Measurements from ENCODE around the gene MRPL28.
"Not testable (repeated sequence)": the region's sequence is repeated elsewhere in the genome, so short reads cannot be mapped to it uniquely, and the experiment has no call there.

MRPL28 gene

GRCh38 chr16:359067-359763, 11.1 kb downstream of the MRPL28 start:
- no peak for DNase-seq

- no peak for DNase-seq
Measured at GRCh38 chr16:356741-357140, 13.6 kb downstream of the MRPL28 start.

GRCh38 chr16:354971-355461, 15.3 kb downstream of the MRPL28 start:
- DNase-seq: no peak

GRCh38 chr16:354291-354881, 16.0 kb downstream of the MRPL28 start:
- DNase-seq: no peak

GRCh38 chr16:353404-354290, 16.7 kb downstream of the MRPL28 start:
- no peak for DNase-seq

GRCh38 chr16:352547-353403, 17.6 kb downstream of the MRPL28 start, which contains the start of gene AXIN1:
Gene AXIN1 (minus strand): TSS chr16:352723. CDS start chr16:347025, 5,698 bp downstream.
- peak; percentile 76 for DNase-seq

- DNase-seq: no peak
Measured at GRCh38 chr16:351804-352520, 18.4 kb downstream of the MRPL28 start.

- no peak for DNase-seq
Measured at GRCh38 chr16:350203-350602, 20.1 kb downstream of the MRPL28 start.

GRCh38 chr16:349211-349610, 21.1 kb downstream of the MRPL28 start:
- no peak for DNase-seq

GRCh38 chr16:348495-348894, 21.8 kb downstream of the MRPL28 start:
- DNase-seq: not testable (repeated sequence)

- no peak for DNase-seq
Measured at GRCh38 chr16:347203-347602, 23.1 kb downstream of the MRPL28 start.

GRCh38 chr16:346587-346986, 23.8 kb downstream of the MRPL28 start:
- DNase-seq: no peak

- no peak for DNase-seq
Measured at GRCh38 chr16:345772-346171, 24.6 kb downstream of the MRPL28 start.

- DNase-seq: no peak
Measured at GRCh38 chr16:342455-343213, 27.7 kb downstream of the MRPL28 start.

GRCh38 chr16:341974-342336, 28.4 kb downstream of the MRPL28 start:
- DNase-seq: not testable (repeated sequence)

- not testable (repeated sequence) for DNase-seq
Measured at GRCh38 chr16:341095-341973, 29.0 kb downstream of the MRPL28 start.

- DNase-seq: no peak
Measured at GRCh38 chr16:340370-341091, 29.8 kb downstream of the MRPL28 start.

GRCh38 chr16:339680-340079, 30.7 kb downstream of the MRPL28 start:
- no peak for DNase-seq

- no peak for DNase-seq
Measured at GRCh38 chr16:337975-338575, 32.3 kb downstream of the MRPL28 start.
